GM19463 (cell line): Measurements from ENCODE around the gene HSD11B2.
A peak's percentile ranks its signal among the peaks of the same experiment; 100 is the strongest.

Source experiments
- ATAC-seq: cut with Tn5 transposase; IDR thresholded peaks from one replicate; pipeline ENCODE4 v1.9.1; 2021; ENCODE audit warnings: mild to moderate bottlenecking, moderate library complexity; ENCODE audit not compliant: unreplicated experiment

Gene HSD11B2

GRCh38 chr16:67470359-67470758 is 39.4 kb downstream of the HSD11B2 start:
- no peak for ATAC-seq

GRCh38 chr16:67471758-67472384 is 41.0 kb downstream of the HSD11B2 start:
- ATAC-seq, result no peak

- ATAC-seq, result no peak
These were observed 43.9 kb downstream of the HSD11B2 start for GRCh38 chr16:67474551-67475455.

- no peak for ATAC-seq
These were observed 47.1 kb downstream of the HSD11B2 start for GRCh38 chr16:67477960-67478554.

GRCh38 chr16:67480833-67481560 is 50.1 kb downstream of the HSD11B2 start, which contains the start of gene ATP6V0D1:
Gene ATP6V0D1, minus strand, starts transcription at chr16:67481157. Its CDS starts 71 bp downstream, at chr16:67481086.
- peak; percentile 94 for ATAC-seq

- ATAC-seq, result no peak
These were observed 50.8 kb downstream of the HSD11B2 start for GRCh38 chr16:67481561-67482232.

GRCh38 chr16:67482233-67482924 is 51.5 kb downstream of the HSD11B2 start:
- ATAC-seq, result no peak

- no peak for ATAC-seq
These were observed 52.2 kb downstream of the HSD11B2 start, which contains the start of gene AGRP for GRCh38 chr16:67483150-67483549. Gene AGRP, minus strand, starts transcription at chr16:67483547. Its CDS starts 149 bp downstream, at chr16:67483398.

- ATAC-seq, result no peak
These were observed 53.0 kb downstream of the HSD11B2 start for GRCh38 chr16:67483731-67484525.

GRCh38 chr16:67486805-67487204 is 55.9 kb downstream of the HSD11B2 start:
- no peak for ATAC-seq
